Glomerular visceral epithelial cell (primary cell): ENCODE results near the gene HCN2.
A peak's percentile ranks its signal among the peaks of the same experiment; 100 is the strongest.

ENCODE experiments used
- DNase-seq: peaks from one replicate; pipeline ENCODE4 v3.0.0-alpha.2; 2016; ENCODE audit errors: extremely low spot score

HCN2 gene

DNA sequence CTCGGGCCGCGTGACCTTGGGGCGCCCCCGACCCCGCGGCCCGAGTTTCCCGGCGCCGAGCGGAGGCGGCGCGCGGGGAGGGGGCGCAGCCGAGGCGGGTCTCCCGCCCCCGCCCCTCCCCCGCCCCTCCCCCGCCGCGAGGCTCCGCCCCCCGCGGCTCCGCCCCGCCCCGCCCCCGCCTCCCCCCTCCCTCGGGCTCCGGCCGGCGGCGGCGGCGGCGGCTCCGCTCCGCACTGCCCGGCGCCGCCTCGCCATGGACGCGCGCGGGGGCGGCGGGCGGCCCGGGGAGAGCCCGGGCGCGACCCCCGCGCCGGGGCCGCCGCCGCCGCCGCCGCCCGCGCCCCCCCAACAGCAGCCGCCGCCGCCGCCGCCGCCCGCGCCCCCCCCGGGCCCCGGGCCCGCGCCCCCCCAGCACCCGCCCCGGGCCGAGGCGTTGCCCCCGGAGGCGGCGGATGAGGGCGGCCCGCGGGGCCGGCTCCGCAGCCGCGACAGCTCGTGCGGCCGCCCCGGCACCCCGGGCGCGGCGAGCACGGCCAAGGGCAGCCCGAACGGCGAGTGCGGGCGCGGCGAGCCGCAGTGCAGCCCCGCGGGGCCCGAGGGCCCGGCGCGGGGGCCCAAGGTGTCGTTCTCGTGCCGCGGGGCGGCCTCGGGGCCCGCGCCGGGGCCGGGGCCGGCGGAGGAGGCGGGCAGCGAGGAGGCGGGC, at the start of gene HCN2:
Gene HCN2, plus strand, starts transcription at position 189 of the 703 bp plus-strand sequence. Its CDS starts 65 bp downstream, at position 254.
- DNase-seq, result no peak

DNA sequence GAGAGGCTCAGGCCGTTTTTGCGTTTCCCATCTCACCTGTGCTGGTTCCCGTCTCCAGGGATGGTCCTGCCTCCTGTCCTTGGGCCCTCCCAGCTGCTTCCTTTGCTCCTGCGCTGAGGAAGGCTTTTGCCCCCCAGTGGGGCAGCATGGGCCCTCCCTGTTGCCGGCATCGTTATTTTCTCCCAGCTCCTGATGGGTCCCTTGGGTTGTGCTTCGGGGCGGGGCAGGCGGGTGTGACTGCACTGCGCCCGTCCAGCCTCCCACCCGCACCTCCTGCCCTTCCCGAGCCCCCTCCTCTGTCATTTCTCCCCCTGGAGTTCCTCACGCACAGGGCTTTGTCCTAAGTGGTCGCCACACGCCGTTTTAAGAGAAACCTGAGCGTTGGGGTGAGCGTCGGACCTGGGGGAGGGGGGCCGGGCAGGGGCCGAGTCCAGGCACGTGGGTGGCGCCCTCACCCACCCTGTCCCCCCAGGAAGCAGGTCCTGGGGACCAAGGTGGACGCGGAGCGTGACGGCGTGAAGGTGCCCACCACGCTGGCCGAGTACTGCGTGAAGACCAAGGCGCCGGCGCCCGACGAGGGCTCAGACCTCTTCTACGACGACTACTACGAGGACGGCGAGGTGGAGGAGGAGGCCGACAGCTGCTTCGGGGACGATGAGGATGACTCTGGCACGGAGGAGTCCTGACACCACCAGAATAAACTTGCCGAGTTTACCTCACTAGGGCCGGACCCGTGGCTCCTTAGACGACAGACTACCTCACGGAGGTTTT, 48.6 kb upstream of the HCN2 start:
- no peak for DNase-seq

DNA sequence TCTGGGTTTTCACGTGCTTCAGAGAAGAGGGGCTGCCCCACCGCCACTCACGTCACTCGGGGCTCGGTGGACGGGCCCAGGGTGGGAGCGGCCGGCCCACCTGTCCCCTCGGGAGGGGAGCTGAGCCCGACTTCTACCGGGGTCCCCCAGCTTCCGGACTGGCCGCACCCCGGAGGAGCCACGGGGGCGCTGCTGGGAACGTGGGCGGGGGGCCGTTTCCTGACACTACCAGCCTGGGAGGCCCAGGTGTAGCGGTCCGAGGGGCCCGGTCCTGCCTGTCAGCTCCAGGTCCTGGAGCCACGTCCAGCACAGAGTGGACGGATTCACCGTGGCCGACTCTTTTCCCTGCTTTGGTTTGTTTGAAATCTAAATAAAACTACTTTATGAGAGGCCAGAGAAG, 48.0 kb upstream of the HCN2 start:
- DNase-seq, result no peak

DNA sequence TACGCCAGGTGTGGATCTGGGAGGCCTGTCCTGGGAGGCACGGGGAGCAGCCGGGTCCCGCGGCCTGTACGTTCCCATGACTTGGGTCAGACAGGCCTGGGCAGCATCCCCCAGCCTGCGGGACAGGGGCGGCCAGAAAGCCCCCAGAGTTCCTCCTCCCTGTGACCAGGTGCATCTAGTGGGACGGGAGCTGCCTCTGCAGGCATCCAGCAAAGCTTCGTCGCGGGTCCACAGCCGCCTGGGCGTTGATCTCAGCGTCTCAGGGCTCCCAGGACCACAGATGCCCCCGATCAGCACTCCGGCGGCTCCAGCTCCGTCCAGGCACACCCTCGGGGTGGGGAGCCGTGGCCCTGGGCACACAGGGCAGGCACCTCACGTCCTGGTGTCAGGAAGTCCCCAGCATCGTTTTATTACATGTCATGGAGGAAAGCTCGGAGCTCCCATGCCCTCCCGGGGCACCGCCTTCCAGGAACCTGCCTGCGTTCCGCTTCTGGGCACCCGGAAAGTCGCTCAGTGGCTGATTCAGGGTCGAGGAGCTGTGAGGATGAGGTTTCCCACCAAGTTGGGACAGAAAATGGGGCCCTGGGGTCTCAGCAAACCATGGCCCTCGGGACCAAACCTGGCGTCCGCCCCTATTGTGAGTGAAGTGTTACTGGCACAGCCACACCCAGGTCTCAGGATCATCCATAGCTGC, 47.4 kb upstream of the HCN2 start:
- no peak for DNase-seq

DNA sequence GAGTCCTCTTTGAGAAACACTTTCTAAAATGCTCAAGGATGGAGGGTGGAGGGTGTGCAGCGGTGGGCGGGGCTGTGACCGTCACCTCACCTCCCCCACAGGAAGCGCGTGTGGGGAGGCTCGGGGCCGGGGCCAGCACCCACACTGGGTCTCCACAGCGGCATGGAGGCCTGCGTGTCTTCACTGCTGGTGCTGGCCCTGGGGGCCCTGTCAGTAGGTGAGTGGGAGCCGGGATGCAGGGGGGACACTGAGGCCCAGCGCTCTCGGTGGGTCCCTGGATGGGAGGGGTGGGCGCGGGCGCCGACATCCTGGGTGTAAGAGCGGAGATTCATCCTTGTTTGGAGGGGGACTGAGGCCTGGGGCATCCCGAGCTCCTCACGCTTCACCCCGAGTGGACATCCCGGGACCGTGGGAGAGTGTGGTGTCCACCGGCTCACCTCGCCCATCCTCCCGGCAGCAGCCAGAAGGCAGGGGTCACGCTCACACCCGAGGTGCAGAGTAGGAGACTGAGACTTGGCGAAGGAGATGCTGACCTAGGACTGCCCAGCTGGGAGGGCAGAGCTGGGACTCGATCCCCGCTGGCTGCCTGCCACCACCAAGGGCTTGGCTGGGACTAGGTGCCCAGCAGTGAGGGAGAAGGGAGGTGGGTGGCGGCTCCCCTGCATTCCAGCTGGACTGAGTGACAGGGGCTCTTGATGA, 45.6 kb upstream of the HCN2 start, which contains the start of gene GZMM:
Gene GZMM, plus strand, starts transcription at position 144 of the 699 bp plus-strand sequence. Its CDS starts 19 bp downstream, at position 163.
- DNase-seq, result no peak

DNA sequence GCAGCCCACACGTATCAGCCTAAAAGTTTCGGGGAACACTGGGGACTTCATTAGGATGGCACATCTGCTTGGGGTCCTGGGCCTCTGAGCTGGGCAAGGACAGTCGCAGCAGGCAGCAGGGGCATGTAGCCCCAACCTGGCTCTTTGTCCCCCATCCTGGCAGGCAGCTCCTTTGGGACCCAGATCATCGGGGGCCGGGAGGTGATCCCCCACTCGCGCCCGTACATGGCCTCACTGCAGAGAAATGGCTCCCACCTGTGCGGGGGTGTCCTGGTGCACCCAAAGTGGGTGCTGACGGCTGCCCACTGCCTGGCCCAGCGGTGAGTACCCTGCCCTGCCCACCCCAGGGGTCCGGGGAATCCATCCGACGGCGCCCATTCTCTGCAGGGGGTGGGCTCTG, 42.6 kb upstream of the HCN2 start:
- DNase-seq, result no peak

DNA sequence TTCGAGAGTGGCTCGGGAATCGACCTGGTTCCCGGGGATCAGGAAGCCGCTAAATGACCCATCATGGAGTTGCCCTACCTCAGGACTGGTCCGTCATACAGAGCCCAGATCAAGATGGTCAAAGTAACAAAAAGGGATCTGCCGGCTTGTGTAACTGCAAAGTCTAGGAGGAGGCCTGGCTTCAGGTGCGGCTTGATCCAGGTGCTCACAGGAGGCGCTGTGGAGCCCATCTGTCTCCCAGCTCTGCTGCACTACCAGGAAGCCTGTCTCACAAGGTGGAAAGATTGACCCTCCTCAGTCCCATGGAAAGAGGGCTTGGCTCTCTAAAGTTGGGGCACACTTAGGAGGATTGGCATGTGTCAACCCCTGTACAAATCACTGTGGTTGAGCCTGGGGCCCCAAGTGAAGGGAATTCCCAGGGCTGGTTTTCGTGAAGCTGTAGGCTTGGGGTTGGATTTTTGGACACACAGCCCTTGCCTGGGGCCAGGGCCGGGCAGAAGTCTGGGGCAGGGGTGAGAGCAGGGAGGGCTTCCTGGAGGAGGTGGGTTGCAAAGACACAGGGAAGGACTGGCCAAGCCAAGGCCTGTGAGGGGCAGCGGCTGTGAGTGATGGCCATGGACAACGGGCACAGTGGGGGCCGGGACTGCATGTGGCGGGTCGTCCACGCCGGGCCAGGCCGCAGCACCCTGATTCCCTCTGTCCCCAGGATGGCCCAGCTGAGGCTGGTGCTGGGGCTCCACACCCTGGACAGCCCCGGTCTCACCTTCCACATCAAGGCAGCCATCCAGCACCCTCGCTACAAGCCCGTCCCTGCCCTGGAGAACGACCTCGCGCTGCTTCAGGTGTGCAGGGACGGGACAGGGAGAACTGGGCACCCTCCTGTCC, 41.6 kb upstream of the HCN2 start:
- no peak for DNase-seq

DNA sequence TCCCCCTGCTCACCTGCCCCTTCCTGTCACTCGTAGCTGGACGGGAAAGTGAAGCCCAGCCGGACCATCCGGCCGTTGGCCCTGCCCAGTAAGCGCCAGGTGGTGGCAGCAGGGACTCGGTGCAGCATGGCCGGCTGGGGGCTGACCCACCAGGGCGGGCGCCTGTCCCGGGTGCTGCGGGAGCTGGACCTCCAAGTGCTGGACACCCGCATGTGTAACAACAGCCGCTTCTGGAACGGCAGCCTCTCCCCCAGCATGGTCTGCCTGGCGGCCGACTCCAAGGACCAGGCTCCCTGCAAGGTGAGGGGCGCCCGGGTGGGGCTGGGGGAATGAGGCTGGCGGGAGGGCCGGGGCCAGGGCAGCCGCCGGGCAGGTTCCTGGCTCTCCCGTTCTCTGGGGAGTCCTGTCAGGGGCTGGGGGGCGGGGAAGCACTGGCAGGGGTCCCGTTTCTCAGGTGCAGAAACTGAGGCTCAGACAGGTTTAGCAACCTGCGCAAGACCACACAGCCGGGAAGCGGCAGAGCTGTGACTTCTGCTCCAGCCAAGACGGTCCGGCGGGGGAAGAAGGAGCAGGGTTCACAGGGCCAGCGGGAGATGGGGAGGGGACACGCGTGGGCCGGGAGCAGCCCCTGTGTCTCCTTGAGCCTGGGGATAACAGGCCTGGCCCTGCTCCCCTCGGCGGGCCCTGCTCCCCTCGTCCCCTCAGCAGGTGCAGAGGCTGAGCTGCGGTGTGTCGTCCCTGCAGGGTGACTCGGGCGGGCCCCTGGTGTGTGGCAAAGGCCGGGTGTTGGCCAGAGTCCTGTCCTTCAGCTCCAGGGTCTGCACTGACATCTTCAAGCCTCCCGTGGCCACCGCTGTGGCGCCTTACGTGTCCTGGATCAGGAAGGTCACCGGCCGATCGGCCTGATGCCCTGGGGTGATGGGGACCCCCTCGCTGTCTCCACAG, 40.5 kb upstream of the HCN2 start:
- DNase-seq, result no peak

DNA sequence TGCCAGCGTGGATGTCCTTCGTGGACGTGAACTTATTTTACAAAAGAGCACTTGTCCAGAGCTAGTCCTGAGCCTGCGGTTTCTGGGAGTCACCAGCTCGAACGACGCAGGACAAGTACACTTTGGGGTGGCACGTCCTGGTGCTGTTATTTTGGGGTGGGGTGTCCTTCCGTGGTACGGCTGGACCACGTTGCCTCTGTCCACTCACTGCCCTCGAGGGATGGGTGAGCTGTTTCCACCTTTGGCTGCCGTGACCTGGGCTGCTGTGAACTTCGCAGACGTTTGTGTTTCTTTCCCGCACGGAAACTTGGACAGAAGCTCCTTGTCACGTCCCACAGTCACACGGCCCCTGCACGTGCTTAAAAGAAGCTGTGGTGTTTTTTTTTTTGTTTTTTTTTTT, 34.9 kb upstream of the HCN2 start:
- DNase-seq, result no peak

DNA sequence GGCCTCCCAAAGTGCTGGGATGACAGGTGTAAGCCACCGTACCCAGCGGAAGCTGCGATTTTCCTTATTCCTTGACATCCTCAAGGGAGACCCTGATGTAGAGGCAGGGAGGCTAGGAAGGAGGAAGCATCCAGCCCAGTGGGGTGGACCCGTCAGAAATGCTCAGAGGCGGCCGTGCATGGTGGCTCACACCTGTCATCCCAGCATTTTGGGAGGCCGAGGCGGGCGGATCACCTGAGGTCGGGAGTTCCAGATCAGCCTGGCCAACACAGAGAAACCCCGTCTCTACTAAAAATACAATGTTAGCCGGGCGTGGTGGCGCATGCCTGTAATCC, 34.2 kb upstream of the HCN2 start:
- DNase-seq, result no peak

DNA sequence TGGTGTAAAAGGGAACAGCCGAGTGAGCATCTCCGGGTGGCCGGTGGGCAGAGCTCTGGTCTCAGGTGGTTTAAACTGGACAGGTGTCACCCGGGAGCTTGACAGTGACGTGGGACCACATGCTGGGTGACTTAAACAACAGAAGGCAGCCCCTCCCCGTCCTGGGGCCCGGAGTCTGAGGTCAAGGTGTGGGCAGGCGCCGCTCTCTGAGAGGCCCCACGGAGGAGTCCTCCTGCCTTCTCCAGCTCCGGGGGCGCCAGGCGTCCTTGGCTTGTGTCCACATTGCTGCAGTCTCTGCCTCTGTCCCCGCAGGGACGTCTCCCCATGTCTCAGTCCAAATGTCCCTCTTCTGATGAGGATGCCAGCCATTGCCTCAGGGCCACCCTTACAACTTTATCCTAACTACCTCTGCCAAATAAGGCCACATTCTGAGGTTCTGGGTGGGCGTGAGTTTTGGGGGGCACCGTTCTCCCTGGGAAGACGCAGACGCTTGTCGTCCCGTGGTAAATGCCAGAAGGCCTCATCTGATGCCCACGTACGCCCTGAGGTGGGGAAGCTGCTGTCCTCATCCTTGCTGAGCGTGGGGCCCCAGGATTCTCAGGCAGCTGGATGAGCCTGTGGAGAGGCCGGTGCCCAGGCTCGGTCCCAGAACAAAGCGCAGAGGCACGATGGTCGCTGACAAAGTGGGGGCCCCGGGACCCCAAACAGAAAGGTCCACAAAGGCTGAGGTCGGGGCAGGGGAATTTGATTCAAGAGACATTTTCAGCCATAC, 32.9 kb upstream of the HCN2 start:
- no peak for DNase-seq

DNA sequence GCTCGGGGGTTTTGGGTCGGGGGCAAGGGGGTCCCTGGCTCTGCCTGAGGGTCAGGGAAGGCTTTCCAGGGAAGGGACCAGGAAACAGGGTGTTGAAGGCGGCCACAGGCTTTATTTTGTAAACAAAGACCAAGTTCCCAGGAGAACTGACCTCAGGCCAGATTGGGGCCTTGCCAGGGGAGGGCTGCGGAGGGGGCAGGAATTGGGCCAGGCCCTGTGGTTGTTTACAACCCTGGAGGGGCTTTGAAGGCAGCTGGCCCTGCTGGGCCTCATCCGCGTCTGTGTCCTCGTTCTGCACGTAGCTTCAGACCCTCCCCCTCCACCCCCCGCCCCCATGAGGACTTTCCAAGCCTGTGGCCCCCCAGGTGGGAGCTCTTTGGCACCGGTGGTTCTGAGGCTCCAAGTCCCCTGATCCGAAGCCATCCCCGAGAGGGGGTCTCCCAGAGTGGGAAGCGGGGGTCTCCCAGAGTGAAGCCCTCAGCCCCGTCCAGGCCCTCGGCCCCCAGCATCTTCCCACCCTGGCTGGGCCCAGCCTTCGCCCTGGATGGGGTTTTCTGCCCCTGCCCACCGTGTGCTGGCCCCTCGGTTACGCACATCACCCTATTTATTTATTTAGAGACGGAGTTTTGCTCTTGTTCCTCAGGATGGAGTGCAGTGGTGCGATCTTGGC, 30.8 kb upstream of the HCN2 start:
- DNase-seq, result no peak

DNA sequence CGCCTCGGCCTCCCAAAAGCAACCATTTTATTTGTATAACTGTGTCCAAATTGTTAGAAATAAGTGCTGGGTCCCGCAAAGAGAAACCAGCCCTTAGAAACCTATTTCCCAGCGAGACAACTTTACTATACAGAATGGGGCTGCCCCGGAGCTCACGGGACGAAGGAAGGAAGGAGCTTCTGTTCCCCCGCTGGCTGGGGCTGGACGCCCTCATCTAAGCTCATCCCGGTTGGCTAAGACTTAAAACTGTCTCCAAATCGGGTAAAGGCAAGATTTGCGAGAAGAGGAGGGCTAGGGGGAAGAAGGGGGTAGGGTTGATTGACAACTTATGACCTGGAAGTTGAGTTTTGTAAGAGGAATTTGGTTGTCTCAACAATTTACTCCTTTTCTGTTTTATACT, 29.6 kb upstream of the HCN2 start:
- DNase-seq, result no peak

DNA sequence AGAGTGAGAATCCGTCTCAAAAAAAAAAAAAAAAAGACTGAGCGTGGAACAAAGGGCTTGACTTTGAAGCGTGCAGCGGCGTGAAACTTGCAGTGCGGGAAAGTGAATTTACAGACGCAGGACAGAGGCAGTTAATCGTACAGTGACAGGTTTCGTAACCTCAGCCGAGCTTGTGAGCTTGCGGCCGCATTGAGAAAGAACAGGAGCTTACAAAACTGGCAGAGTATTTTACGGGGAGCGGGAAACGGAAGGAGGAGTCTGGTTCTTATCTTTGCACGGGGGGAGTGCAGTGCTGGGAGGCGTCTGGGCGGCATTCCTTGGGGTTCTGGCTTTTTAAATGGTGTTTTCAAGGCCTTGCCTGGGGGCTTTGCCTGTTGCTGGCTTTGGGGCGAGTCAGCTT, 23.3 kb upstream of the HCN2 start:
- no peak for DNase-seq

DNA sequence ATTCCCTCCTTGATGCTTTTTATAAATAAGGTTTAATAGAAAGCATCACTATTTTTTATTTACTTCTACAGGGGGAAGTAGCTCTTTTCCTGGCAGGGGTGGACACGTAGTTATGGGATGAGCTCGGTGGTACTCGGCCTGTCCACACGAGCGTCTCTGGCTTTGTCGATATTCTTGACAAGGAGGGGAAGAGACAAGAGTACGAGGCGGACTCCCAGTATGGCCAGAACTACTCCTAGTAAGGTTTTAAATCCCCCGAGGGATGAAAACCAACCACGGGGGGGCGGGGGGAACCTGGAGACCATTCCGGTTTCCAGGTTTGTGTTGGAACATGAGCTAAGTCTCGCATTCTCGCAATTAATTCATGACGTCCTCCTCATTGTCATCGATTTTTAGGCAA, 22.8 kb upstream of the HCN2 start:
- no peak for DNase-seq

DNA sequence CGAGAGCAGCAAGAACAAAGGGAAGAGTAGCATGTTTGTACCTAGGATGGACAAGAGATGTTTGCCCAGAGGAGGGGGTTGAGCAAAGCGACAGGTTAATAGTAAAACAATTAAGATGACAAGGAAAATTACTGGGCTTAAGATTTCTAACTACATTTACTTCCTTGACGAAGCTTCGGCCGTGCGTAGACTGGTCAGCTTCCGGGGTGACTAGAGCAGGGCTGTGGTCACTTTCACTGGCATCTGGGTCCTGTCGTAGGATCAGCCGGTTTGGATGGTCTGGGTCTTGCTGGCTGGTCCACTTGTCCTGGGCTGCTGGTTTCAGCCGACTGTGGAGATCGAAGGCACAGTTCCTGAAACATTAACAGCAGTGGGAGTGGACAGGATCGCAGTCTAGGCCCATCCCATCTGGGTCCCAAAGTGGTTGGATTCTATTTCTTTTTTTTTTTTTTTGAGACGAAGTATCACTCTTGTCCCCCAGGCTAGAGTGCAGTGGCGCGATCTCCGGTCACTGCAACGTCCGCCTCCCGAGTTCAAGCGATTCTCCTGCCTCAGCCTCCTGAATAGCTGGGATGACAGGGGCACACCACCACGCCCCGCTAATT, 22.3 kb upstream of the HCN2 start:
- DNase-seq, result no peak

DNA sequence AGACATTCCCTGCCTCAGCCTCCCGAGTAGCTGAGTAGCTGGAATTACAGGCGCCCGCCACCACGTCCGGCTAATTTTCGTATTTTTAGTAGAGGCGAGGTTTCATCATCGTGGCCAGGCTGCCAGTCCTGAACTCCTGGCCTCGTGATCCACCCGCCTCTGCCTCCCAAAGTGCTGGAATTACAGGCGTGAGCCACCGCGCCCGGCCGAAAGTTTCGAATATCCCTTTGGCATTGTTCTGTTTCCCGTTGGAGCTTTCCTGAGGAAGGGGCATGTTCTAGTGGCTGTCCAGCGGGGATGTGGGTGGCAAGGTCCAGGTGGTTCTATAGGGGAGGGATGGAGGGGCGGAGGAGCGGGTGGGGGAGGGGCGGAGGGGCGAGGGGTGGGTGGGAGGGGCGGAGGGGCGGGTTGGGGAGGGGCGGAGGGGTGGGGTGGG, 19.4 kb upstream of the HCN2 start:
- DNase-seq, result no peak

DNA sequence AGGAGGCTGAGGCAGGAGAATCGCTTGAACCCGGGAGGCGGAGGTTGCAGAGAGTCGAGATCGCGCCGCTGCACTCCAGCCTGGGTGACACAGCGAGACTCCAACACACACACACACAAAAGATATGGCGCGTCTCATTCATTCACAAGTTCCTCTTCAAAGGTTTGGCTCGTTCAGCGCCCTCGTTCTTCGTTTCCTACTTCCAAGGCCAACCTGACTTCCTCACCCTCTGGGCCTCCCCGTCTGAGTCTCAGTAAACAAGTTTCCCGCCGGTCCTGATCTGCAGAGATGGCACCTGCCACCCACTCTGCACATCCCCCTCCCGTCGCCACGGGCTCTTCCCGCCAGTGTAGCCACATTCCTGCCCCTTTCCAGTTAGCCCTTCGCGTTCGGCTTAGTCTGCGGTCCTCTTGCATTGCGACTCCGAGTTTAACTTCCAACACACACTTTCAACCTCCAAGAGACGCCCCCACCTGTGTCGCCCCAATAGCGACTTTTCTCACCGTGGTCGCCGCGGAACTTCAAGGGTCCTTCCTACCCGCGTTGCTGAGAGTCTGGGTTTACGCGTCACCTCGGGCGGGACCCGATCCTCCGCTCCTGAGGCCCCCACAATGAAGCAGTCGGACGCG, 18.6 kb upstream of the HCN2 start:
- peak; percentile 62 for DNase-seq
